Iris pigment epithelial cell (primary cell): ENCODE data around the gene TRAPPC3L.

Experiments used
- DNase-seq: peaks from one replicate; pipeline ENCODE4 v3.0.0-alpha.2; 2011; ENCODE audit warnings: low read depth

The TRAPPC3L gene

GRCh38 chr6:116557893-116558292, 12.4 kb upstream of the TRAPPC3L start:
- peak; percentile 98 for DNase-seq

- DNase-seq, result peak; percentile 36
These were observed 11.4 kb upstream of the TRAPPC3L start for GRCh38 chr6:116556814-116557415.

GRCh38 chr6:116556065-116556464, 10.6 kb upstream of the TRAPPC3L start:
- DNase-seq, result peak; percentile 75

- DNase-seq, result no peak
These were observed 8.0 kb upstream of the TRAPPC3L start, which contains the start of gene CALHM4 for GRCh38 chr6:116553451-116553850. TSS of gene CALHM4 (plus strand) at chr6:116553751. CDS start at chr6:116553794, 43 bp downstream.

GRCh38 chr6:116550796-116551195, 5.3 kb upstream of the TRAPPC3L start:
- no peak for DNase-seq

- no peak for DNase-seq
These were observed 1.9 kb upstream of the TRAPPC3L start for GRCh38 chr6:116547358-116547757.

GRCh38 chr6:116543149-116543548, 2.3 kb downstream of the TRAPPC3L start:
- DNase-seq, result no peak

GRCh38 chr6:116542426-116542825, 3.1 kb downstream of the TRAPPC3L start:
- DNase-seq, result no peak

- DNase-seq, result peak; percentile 66
These were observed 9.3 kb downstream of the TRAPPC3L start for GRCh38 chr6:116536216-116536621.

GRCh38 chr6:116535109-116535508, 10.4 kb downstream of the TRAPPC3L start:
- DNase-seq, result no peak

GRCh38 chr6:116533233-116533957, 12.1 kb downstream of the TRAPPC3L start:
- DNase-seq, result no peak

- DNase-seq, result peak; percentile 78
These were observed 13.6 kb downstream of the TRAPPC3L start for GRCh38 chr6:116531675-116532570.

- DNase-seq, result peak; percentile 36
These were observed 15.0 kb downstream of the TRAPPC3L start for GRCh38 chr6:116530436-116530835.

GRCh38 chr6:116529466-116530290, 15.8 kb downstream of the TRAPPC3L start:
- no peak for DNase-seq

GRCh38 chr6:116528780-116529179, 16.7 kb downstream of the TRAPPC3L start:
- peak; percentile 41 for DNase-seq

- DNase-seq, result no peak
These were observed 17.4 kb downstream of the TRAPPC3L start for GRCh38 chr6:116528133-116528532.

GRCh38 chr6:116524236-116524635, 21.2 kb downstream of the TRAPPC3L start:
- DNase-seq, result no peak

- no peak for DNase-seq
These were observed 22.6 kb downstream of the TRAPPC3L start for GRCh38 chr6:116522896-116523295.

GRCh38 chr6:116518621-116519368, 26.7 kb downstream of the TRAPPC3L start:
- DNase-seq, result no peak

GRCh38 chr6:116515141-116515540, 30.3 kb downstream of the TRAPPC3L start:
- no peak for DNase-seq

- DNase-seq, result no peak
These were observed 31.4 kb downstream of the TRAPPC3L start for GRCh38 chr6:116514111-116514510.
